Measurements from ENCODE around the gene P2RY2. TPM values are rescaled to one million over a fixed set of nuclear protein-coding genes. Genes with fewer than 3 reads are reported as not detected.

The P2RY2 gene
- total RNA-seq, 1 donor from 2014 or later, result 0.45 TPM

- H2AFZ ChIP-seq (replicated peaks), result peak overlapping the region; percentile 81
- H3K9ac ChIP-seq, result no peak overlapping the region
- Mint-ChIP-seq H3K4me3 (no peak overlapping the region), H3K27ac (no peak overlapping the region), H3K9me3 (no peaks in the 10 kb centered on the region), H3K27me3 (ENCODE audit: insufficient read depth, low read depth) (peaks cover 2% of the 10 kb centered on the region), H3K4me1 (no peaks in the 10 kb centered on the region), H3K36me3 (no peaks in the 10 kb centered on the region)
- H3K36me3 ChIP-seq, result no peaks in the 10 kb centered on the region
- H3K4me3 ChIP-seq, result no peak overlapping the region
- H4K20me1 ChIP-seq (ENCODE audit: low read depth), result no peaks in the 10 kb centered on the region
- no peaks in the 10 kb centered on the region for H3K79me2 ChIP-seq (ENCODE audit: low read depth)
- H3K27me3 ChIP-seq, result no peaks in the 10 kb centered on the region
- H3K9me3 ChIP-seq (ENCODE audit: low read depth), result no peaks in the 10 kb centered on the region
- no peaks in the 10 kb centered on the region for H3K4me1 ChIP-seq
- H3K4me2 ChIP-seq, result no peak overlapping the region
- no peak for DNase-seq (ENCODE audit: low spot score)
- H3K27ac ChIP-seq, result no peak overlapping the region
- H3F3A ChIP-seq (ENCODE audit: low read depth), result no peaks in the 10 kb centered on the region
- TF ChIP-seq CTCF (IDR thresholded peaks at IDR 0.05), result no peak
These were observed 32.3 kb upstream of the P2RY2 start for GRCh38 chr11:73185680-73186293.

GRCh38 chr11:73186294-73186850 lies 31.7 kb upstream of the P2RY2 start:
- Histone ChIP-seq H2AFZ (replicated peaks) (no peak overlapping the region), H3K4me2 (no peak overlapping the region), H3K4me3 (no peak overlapping the region), H3K79me2 (ENCODE audit: low read depth) (no peaks in the 10 kb centered on the region), H4K20me1 (ENCODE audit: low read depth) (no peaks in the 10 kb centered on the region), H3K4me1 (no peaks in the 10 kb centered on the region), H3F3A (ENCODE audit: low read depth) (no peaks in the 10 kb centered on the region), H3K27me3 (no peaks in the 10 kb centered on the region), H3K27ac (no peak overlapping the region), H3K9me3 (ENCODE audit: low read depth) (no peaks in the 10 kb centered on the region), H3K36me3 (no peaks in the 10 kb centered on the region), H3K9ac (no peak overlapping the region)
- Mint-ChIP-seq H3K27ac (peak overlapping the region; percentile 17), H3K4me1 (no peaks in the 10 kb centered on the region), H3K27me3 (ENCODE audit: insufficient read depth, low read depth) (peaks cover 4% of the 10 kb centered on the region), H3K4me3 (no peak overlapping the region), H3K36me3 (no peaks in the 10 kb centered on the region), H3K9me3 (no peaks in the 10 kb centered on the region)
- TF ChIP-seq CTCF (IDR thresholded peaks at IDR 0.05) (no peak), EZH2 (IDR thresholded peaks at IDR 0.05) (no peak), EZH2phosphoT487 (IDR thresholded peaks at IDR 0.05) (no peak)
- DNase-seq (ENCODE audit: low spot score), result no peak

GRCh38 chr11:73186886-73187285 lies 31.2 kb upstream of the P2RY2 start:
- Histone ChIP-seq H3K9ac (no peak overlapping the region), H3F3A (ENCODE audit: low read depth) (no peaks in the 10 kb centered on the region), H4K20me1 (ENCODE audit: low read depth) (no peaks in the 10 kb centered on the region), H3K4me2 (no peak overlapping the region), H3K9me3 (ENCODE audit: low read depth) (no peaks in the 10 kb centered on the region), H2AFZ (replicated peaks) (no peak overlapping the region), H3K27ac (no peak overlapping the region), H3K36me3 (no peaks in the 10 kb centered on the region), H3K79me2 (ENCODE audit: low read depth) (no peaks in the 10 kb centered on the region), H3K4me3 (no peak overlapping the region), H3K4me1 (no peaks in the 10 kb centered on the region), H3K27me3 (no peaks in the 10 kb centered on the region)
- H3K9me3 Mint-ChIP-seq, result no peaks in the 10 kb centered on the region
- TF ChIP-seq EZH2phosphoT487 (IDR thresholded peaks at IDR 0.05) (no peak), EZH2 (IDR thresholded peaks at IDR 0.05) (no peak)
- H3K4me3 Mint-ChIP-seq, result no peak overlapping the region
- H3K27me3 Mint-ChIP-seq (ENCODE audit: insufficient read depth, low read depth), result peaks cover 4% of the 10 kb centered on the region
- peak overlapping the region; percentile 17 for H3K27ac Mint-ChIP-seq
- H3K36me3 Mint-ChIP-seq, result no peaks in the 10 kb centered on the region
- H3K4me1 Mint-ChIP-seq, result no peaks in the 10 kb centered on the region
- DNase-seq (ENCODE audit: low spot score), result no peak

- Histone ChIP-seq H2AFZ (replicated peaks) (no peak overlapping the region), H3K4me2 (no peak overlapping the region), H4K20me1 (ENCODE audit: low read depth) (no peaks in the 10 kb centered on the region), H3K9me3 (ENCODE audit: low read depth) (no peaks in the 10 kb centered on the region), H3F3A (ENCODE audit: low read depth) (no peaks in the 10 kb centered on the region), H3K4me3 (no peak overlapping the region), H3K4me1 (no peaks in the 10 kb centered on the region), H3K79me2 (ENCODE audit: low read depth) (no peaks in the 10 kb centered on the region), H3K27ac (no peak overlapping the region), H3K36me3 (no peaks in the 10 kb centered on the region), H3K9ac (no peak overlapping the region), H3K27me3 (no peaks in the 10 kb centered on the region)
- TF ChIP-seq CTCF (IDR thresholded peaks at IDR 0.05), result no peak
- no peak for TF ChIP-seq EZH2phosphoT487 (IDR thresholded peaks at IDR 0.05)
- no peak for TF ChIP-seq EZH2 (IDR thresholded peaks at IDR 0.05)
- no peaks in the 10 kb centered on the region for H3K9me3 Mint-ChIP-seq
- H3K36me3 Mint-ChIP-seq, result no peaks in the 10 kb centered on the region
- no peak overlapping the region for H3K4me3 Mint-ChIP-seq
- H3K27me3 Mint-ChIP-seq (ENCODE audit: insufficient read depth, low read depth), result peaks cover 6% of the 10 kb centered on the region
- H3K27ac Mint-ChIP-seq, result no peak overlapping the region
- DNase-seq (ENCODE audit: low spot score), result no peak
- no peaks in the 10 kb centered on the region for H3K4me1 Mint-ChIP-seq
These were observed 30.2 kb upstream of the P2RY2 start for GRCh38 chr11:73187854-73188253.

Data from neural progenitor cell (in vitro differentiated cells).